ENCODE measurements around the gene PCYT2. TPM values are rescaled to one million over a fixed set of nuclear protein-coding genes. Genes with fewer than 3 reads are reported as not detected.
A peak's percentile ranks its signal among the peaks of the same experiment; 100 is the strongest.
"Not testable (repeated sequence)": the region's sequence is repeated elsewhere in the genome, so short reads cannot be mapped to it uniquely, and the experiment has no call there.

Gene PCYT2
- total RNA-seq, 2 experiments from 2014 or later = 41.6 to 44.4 TPM

- DNase-seq = no peak
- Mint-ChIP-seq H3K36me3 (ENCODE audit: low read depth) (peaks cover 41% of the 10 kb centered on the region), H3K9me3 (no peaks in the 10 kb centered on the region), H3K4me1 (peaks cover 64% of the 10 kb centered on the region), H3K27ac (no peak overlapping the region), H3K4me3 (no peak overlapping the region), H3K27me3 (no peaks in the 10 kb centered on the region)
- ChIA-PET CTCF (no interaction called here), POLR2A (interaction anchor here (0.9 to 1.4 kb wide), 3 partner anchors 8 to 29 kb away, joined by 3 to 4 read pairs (median 3); partner anchors contain the start of genes ALYREF, ANAPC11 and NPB)
These were observed 9.7 kb upstream of the PCYT2 start for GRCh38 chr17:81920612-81921536.

GRCh38 chr17:81918832-81919545 lies 7.8 kb upstream of the PCYT2 start:
- ChIA-PET CTCF (no interaction called here), POLR2A (no interaction called here)
- peak overlapping the region; percentile 1 for H3K4me3 Mint-ChIP-seq

GRCh38 chr17:81918333-81918669 lies 7.1 kb upstream of the PCYT2 start:
- DNase-seq, CTCF ChIA-PET, H3K9me3 Mint-ChIP-seq, H3K27me3 Mint-ChIP-seq: not testable (repeated sequence)
- Mint-ChIP-seq H3K4me3 (peak overlapping the region; percentile 89), H3K4me1 (peaks cover 46% of the 10 kb centered on the region), H3K36me3 (ENCODE audit: low read depth) (peaks cover 65% of the 10 kb centered on the region), H3K27ac (peak overlapping the region; percentile 82)
- POLR2A ChIA-PET = interaction anchor here (1.3 to 1.8 kb wide), 3 partner anchors 9 to 148 kb away, joined by 3 to 42 read pairs (median 6); partner anchors contain the start of gene MAFG

More at GRCh38 chr17:81918832-81919545, 7.8 kb upstream of the PCYT2 start:
- peaks cover 58% of the 10 kb centered on the region for H3K36me3 Mint-ChIP-seq (ENCODE audit: low read depth)
- peaks cover 51% of the 10 kb centered on the region for H3K4me1 Mint-ChIP-seq
- no peak for DNase-seq
- no peaks in the 10 kb centered on the region for H3K27me3 Mint-ChIP-seq
- peak overlapping the region; percentile 82 for H3K27ac Mint-ChIP-seq
- no peaks in the 10 kb centered on the region for H3K9me3 Mint-ChIP-seq

GRCh38 chr17:81917565-81918332 lies 6.5 kb upstream of the PCYT2 start, which contains the start of gene SIRT7:
Gene SIRT7, minus strand, starts transcription at chr17:81918176. Its CDS starts 45 bp downstream, at chr17:81918131.
- peak; percentile 86 for DNase-seq
- Mint-ChIP-seq H3K4me1 (peaks cover 48% of the 10 kb centered on the region), H3K27ac (peak within 1 kb of the TSS; percentile 82), H3K4me3 (peak within 1 kb of the TSS; percentile 89), H3K9me3 (no peaks in the 10 kb centered on the region), H3K36me3 (ENCODE audit: low read depth) (peaks cover 68% of the 10 kb centered on the region), H3K27me3 (no peaks in the 10 kb centered on the region)
- ChIA-PET CTCF (interaction anchor here (0.9 to 2.4 kb wide), 4 partner anchors 9 to 120 kb away, joined by 3 to 13 read pairs (median 4); partner anchors contain the start of genes DCXR, MAFG and PYCR1), POLR2A (interaction anchor here (0.6 to 1.9 kb wide), 18 partner anchors 9 to 311 kb away, joined by 3 to 42 read pairs (median 5); partner anchors contain the start of genes ALYREF, ANAPC11, ARHGDIA and MAFG)

GRCh38 chr17:81916234-81917001 lies 5.2 kb upstream of the PCYT2 start:
- ChIA-PET POLR2A (interaction anchor here (0.8 to 1.9 kb wide), 12 partner anchors 10 to 213 kb away, joined by 3 to 42 read pairs (median 5); partner anchors contain the start of genes ALYREF, ANAPC11, ARHGDIA and MAFG), CTCF (interaction anchor here (0.9 to 2.4 kb wide), 4 partner anchors 11 to 121 kb away, joined by 3 to 13 read pairs (median 4); partner anchors contain the start of genes DCXR, MAFG and PYCR1)
- H3K27me3 Mint-ChIP-seq = no peaks in the 10 kb centered on the region
- H3K9me3 Mint-ChIP-seq = no peaks in the 10 kb centered on the region
- peak overlapping the region; percentile 47 for H3K27ac Mint-ChIP-seq
- H3K4me3 Mint-ChIP-seq = peak overlapping the region; percentile 89
- peaks cover 48% of the 10 kb centered on the region for H3K4me1 Mint-ChIP-seq
- H3K36me3 Mint-ChIP-seq (ENCODE audit: low read depth) = peaks cover 69% of the 10 kb centered on the region
- DNase-seq = no peak

- CTCF ChIA-PET = interaction anchor here (0.6 to 2.4 kb wide), 3 partner anchors 12 to 38 kb away, joined by 3 to 13 read pairs (median 3); partner anchors contain the start of gene MAFG
- POLR2A ChIA-PET = interaction anchor here (1.0 to 1.5 kb wide), 2 partner anchors 10 to 12 kb away, joined by 3 to 4 read pairs; no protein-coding TSS in a partner anchor
These were observed 4.1 kb upstream of the PCYT2 start for GRCh38 chr17:81915331-81915730.

GRCh38 chr17:81914103-81914850 lies 3.1 kb upstream of the PCYT2 start:
- Mint-ChIP-seq H3K36me3 (ENCODE audit: low read depth) (peaks cover 58% of the 10 kb centered on the region), H3K4me3 (no peak overlapping the region)
- CTCF ChIA-PET = no interaction called here

More at GRCh38 chr17:81915331-81915730, 4.1 kb upstream of the PCYT2 start:
- Mint-ChIP-seq H3K36me3 (ENCODE audit: low read depth) (peaks cover 65% of the 10 kb centered on the region), H3K9me3 (no peaks in the 10 kb centered on the region), H3K4me3 (peak overlapping the region; percentile 4), H3K4me1 (peaks cover 47% of the 10 kb centered on the region), H3K27ac (no peak overlapping the region), H3K27me3 (no peaks in the 10 kb centered on the region)
- no peak for DNase-seq

GRCh38 chr17:81913394-81914102 lies 2.3 kb upstream of the PCYT2 start:
- H3K27ac Mint-ChIP-seq = no peak overlapping the region
- no peaks in the 10 kb centered on the region for H3K27me3 Mint-ChIP-seq
- no peak for DNase-seq
- ChIA-PET POLR2A (interaction anchor here (1.0 to 1.9 kb wide), 3 partner anchors 8 to 53 kb away, joined by 3 to 5 read pairs (median 3); partner anchors contain the start of gene P4HB), CTCF (no interaction called here)
- H3K36me3 Mint-ChIP-seq (ENCODE audit: low read depth) = peaks cover 56% of the 10 kb centered on the region
- peaks cover 46% of the 10 kb centered on the region for H3K4me1 Mint-ChIP-seq
- H3K9me3 Mint-ChIP-seq = no peaks in the 10 kb centered on the region
- H3K4me3 Mint-ChIP-seq = no peak overlapping the region

More at GRCh38 chr17:81914103-81914850, 3.1 kb upstream of the PCYT2 start:
- POLR2A ChIA-PET = interaction anchor here (0.6 to 1.5 kb wide), 3 partner anchors 11 to 350 kb away, joined by 3 to 4 read pairs (median 4); no protein-coding TSS in a partner anchor
- Mint-ChIP-seq H3K9me3 (no peaks in the 10 kb centered on the region), H3K27me3 (no peaks in the 10 kb centered on the region), H3K4me1 (peaks cover 51% of the 10 kb centered on the region), H3K27ac (no peak overlapping the region)
- no peak for DNase-seq

- CTCF ChIA-PET = no interaction called here
- H3K27ac Mint-ChIP-seq = no peak overlapping the region
- DNase-seq = no peak
- peaks cover 54% of the 10 kb centered on the region for H3K36me3 Mint-ChIP-seq (ENCODE audit: low read depth)
- POLR2A ChIA-PET = interaction anchor here (1.0 to 1.9 kb wide), 4 partner anchors 9 to 52 kb away, joined by 3 to 5 read pairs (median 3); partner anchors contain the start of gene P4HB
- H3K4me1 Mint-ChIP-seq = peaks cover 41% of the 10 kb centered on the region
- H3K4me3 Mint-ChIP-seq = peak overlapping the region; percentile 39
- no peaks in the 10 kb centered on the region for H3K27me3 Mint-ChIP-seq
- no peaks in the 10 kb centered on the region for H3K9me3 Mint-ChIP-seq
These were observed 1.5 kb upstream of the PCYT2 start for GRCh38 chr17:81912441-81913309.

GRCh38 chr17:81911969-81912368 lies 770 bp upstream of the PCYT2 start:
- DNase-seq = no peak
- POLR2A ChIA-PET = interaction anchor here (1.6 to 1.9 kb wide), 2 partner anchors 42 to 51 kb away, joined by 3 to 5 read pairs; partner anchors contain the start of gene P4HB
- peaks cover 50% of the 10 kb centered on the region for H3K36me3 Mint-ChIP-seq (ENCODE audit: low read depth)
- peaks cover 37% of the 10 kb centered on the region for H3K4me1 Mint-ChIP-seq
- H3K9me3 Mint-ChIP-seq = no peaks in the 10 kb centered on the region
- H3K27ac Mint-ChIP-seq = no peak overlapping the region
- CTCF ChIA-PET = no interaction called here
- peak overlapping the region; percentile 39 for H3K4me3 Mint-ChIP-seq
- no peaks in the 10 kb centered on the region for H3K27me3 Mint-ChIP-seq
